GM12874 (cell line): ENCODE measurements around the gene USH2A.

Experiments
- TF ChIP-seq, protein P1 (sequence below): IDR thresholded peaks from 2 replicates; pipeline ENCODE4 v1.5.1; 2011; ENCODE audit warnings: low read depth, mild to moderate bottlenecking, control low read depth, low read length, moderate library complexity; ENCODE audit not compliant: insufficient read depth

USH2A gene

DNA sequence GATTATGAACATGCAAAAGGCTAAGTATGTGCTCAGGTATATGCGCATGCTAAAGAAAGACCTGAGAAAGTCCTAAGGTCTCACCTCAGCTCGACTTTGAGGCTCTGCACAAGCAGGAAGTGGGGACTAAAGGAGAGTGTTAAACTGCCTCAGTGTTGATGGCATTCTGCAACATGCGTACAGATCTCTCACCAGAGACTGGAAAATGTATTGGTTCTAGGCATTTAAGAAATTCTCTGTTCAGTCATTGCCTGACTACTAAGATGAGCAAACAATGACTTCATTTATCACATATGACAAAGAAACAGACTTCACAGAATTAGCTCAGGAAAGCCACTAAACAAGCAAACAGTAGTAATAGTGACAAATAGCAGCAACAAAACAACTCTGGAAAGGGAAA lies 90.8 kb downstream of the USH2A start:
- TF ChIP-seq, protein P1, sequence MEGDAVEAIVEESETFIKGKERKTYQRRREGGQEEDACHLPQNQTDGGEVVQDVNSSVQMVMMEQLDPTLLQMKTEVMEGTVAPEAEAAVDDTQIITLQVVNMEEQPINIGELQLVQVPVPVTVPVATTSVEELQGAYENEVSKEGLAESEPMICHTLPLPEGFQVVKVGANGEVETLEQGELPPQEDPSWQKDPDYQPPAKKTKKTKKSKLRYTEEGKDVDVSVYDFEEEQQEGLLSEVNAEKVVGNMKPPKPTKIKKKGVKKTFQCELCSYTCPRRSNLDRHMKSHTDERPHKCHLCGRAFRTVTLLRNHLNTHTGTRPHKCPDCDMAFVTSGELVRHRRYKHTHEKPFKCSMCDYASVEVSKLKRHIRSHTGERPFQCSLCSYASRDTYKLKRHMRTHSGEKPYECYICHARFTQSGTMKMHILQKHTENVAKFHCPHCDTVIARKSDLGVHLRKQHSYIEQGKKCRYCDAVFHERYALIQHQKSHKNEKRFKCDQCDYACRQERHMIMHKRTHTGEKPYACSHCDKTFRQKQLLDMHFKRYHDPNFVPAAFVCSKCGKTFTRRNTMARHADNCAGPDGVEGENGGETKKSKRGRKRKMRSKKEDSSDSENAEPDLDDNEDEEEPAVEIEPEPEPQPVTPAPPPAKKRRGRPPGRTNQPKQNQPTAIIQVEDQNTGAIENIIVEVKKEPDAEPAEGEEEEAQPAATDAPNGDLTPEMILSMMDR = no peak

DNA sequence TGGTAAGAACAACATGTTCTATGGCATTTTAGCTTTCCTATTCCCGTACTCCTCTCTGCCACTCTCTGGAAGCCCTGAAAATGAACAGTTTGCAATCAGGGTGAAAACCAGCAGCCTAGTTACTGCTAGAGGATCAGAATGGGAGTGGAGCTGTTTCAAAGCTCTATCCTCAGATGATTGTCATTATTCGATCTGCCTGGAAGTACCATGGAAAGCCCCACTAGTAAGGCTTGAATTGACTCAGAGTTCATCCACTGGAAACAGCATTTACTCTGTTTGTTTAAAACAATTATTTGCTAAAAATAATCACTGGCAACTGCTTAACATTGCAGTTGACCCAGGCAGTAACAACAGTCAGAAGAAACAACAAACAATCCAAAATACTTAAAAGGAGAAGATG lies 91.2 kb downstream of the USH2A start:
- TF ChIP-seq, protein P1 = no peak

- TF ChIP-seq, protein P1 = no peak
Measured at GRCh38 chr1:216331211-216331610, 92.0 kb downstream of the USH2A start.

DNA sequence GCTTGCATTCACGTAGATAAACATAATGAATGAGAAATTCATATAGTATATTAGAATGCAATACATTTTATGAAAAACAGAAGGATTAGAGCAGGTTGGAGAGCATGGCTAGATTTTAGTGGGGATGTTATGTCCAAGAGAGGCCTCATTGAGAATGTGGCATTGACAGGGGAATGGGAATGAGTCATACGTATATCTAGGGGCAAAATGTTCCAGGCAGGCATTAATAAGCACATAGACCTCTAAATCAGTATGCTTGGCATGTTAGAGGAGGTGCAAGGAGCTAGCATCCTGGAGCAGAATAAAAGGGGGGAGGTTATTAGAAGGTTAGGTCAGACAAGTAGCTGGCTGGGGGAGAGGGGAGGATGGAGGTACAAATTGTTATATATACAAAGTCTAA lies 93.0 kb downstream of the USH2A start:
- TF ChIP-seq, protein P1 = no peak

- TF ChIP-seq, protein P1 = no peak
Measured at GRCh38 chr1:216325946-216326345, 97.3 kb downstream of the USH2A start.

DNA sequence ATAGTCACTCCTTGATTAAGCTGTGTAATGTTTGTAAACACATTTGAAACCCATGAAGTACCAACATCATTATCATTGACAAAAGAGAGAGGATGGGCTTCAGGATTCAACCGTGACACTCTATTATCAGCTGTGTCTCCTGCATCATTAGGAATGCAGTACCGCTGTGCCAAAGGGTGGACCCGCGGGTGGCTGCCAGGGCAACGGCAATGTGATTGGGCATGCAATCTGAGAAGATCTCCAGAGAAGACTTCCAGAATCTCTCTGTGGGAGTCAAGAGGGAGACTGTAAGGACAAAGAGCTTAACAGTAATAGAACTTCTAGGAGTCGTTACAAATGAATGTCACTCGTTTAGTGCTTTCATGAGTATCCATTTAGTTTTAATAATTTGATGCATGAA lies 97.9 kb downstream of the USH2A start:
- TF ChIP-seq, protein P1 = no peak

- TF ChIP-seq, protein P1 = no peak
Measured at GRCh38 chr1:216323344-216323743, 99.9 kb downstream of the USH2A start.
